HL-60 (cell line): ENCODE measurements around the gene SUPT4H1.

Experiments used
- DNase-seq, 2 experiments: peaks; one replicate each; pipeline ENCODE4 v3.0.0-alpha.2; 2010 to 2020; ENCODE audit warnings: low read depth in 1 of 2, low spot score in 1 of 2
- H3K27ac ChIP-seq: fragments of 250-450 bp; sonication (Bioruptor Pico); replicated peaks from 2 replicates; pipeline ENCODE4 v1.5.1; 2020; ENCODE audit warnings: mild to moderate bottlenecking, moderate library complexity
- H3K27me3 ChIP-seq: fragments of 250-450 bp; sonication (Bioruptor Pico); 2 replicates; pipeline ENCODE4 v1.5.1; 2021; ENCODE audit warnings: mild to moderate bottlenecking, moderate library complexity; ENCODE audit not compliant: insufficient read depth, poor library complexity, severe bottlenecking
- H3K4me3 ChIP-seq: replicated peaks from 2 replicates; pipeline ENCODE4 v1.5.1; 2011; ENCODE audit warnings: mild to moderate bottlenecking, control low read depth, low read length; ENCODE audit not compliant: insufficient read depth
- GABPA ChIP-seq: IDR thresholded peaks from 2 replicates; pipeline ENCODE4 v1.6.1; 2012; ENCODE audit warnings: low read depth
- POLR2AphosphoS5 ChIP-seq: IDR thresholded peaks from 2 replicates; pipeline ENCODE4 v1.6.1; 2012; ENCODE audit warnings: low read depth
- SPI1 ChIP-seq: IDR thresholded peaks from 2 replicates; pipeline ENCODE4 v1.6.1; 2012; ENCODE audit warnings: low read depth, mild to moderate bottlenecking, borderline replicate concordance
- long read RNA-seq: library from polyadenylated mRNA; unstranded; transcript quantifications from one replicate; pipeline ENCODE4 v2.0.0, GENCODE V29; 2020
- TF ChIP-seq, protein P1 (sequence below): IDR thresholded peaks from 2 replicates; pipeline ENCODE4 v1.6.1; 2012; ENCODE audit warnings: low read depth; ENCODE audit not compliant: insufficient replicate concordance
- TF ChIP-seq, protein P2 (sequence below): IDR thresholded peaks from one replicate; pipeline ENCODE4 v1.5.1; 2011; ENCODE audit warnings: low read length, control low read depth, inconsistent platforms; ENCODE audit not compliant: insufficient read depth

SUPT4H1 gene
- long read RNA-seq, transcript SUPT4H1-202 (5 exons, 1,643 nt), result minor isoform, 21 of 120 reads
- long read RNA-seq, transcript SUPT4H1-201 (5 exons, 1,489 nt), result major isoform, 89 of 120 reads
- long read RNA-seq, partial matches to known transcripts, result 0 of 120 reads
- long read RNA-seq, other reads (novel, unspliced or antisense), result 5 of 120 reads

DNA sequence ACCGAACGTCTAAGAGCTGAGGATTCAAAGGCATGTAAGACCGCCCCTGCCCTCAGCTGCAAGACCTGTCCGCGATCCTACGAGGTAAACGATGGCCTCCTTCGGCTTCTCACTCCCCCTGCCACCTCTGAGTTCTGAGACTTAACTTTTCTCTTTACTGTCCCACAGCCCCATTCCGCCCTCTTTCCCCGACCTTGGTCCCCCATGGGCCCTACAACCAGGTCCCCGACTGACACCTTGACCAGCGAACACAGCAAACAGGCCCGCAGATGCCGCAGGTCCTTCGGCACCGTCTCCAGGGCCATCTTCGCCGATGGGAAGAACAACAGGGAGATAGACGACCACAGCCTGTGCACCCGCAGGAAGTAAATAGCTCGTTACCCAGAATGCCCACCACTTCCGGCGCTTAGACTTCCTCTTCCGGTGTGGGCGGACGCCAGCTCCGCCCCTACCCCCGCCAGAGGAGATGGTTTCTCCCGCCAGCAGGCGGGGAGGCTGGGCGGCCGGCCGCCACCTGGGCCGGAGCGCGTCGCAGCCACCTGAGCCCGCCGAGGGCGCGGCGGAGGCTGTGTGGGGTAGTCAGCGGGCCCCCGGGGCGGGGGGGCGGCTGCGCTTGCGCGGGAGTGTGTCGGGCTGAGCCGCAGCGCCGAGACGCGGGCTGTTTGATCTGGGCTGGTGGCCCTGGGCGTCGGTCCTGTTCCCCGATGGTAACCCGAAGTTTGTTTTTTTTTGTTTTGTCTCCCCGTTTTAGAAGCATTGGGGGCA, at the start of gene SUPT4H1:
Gene SUPT4H1, minus strand, starts transcription at position 371 of the 765 bp plus-strand sequence. Its CDS starts 66 bp downstream, at position 305.
- DNase-seq, result peak; percentile 92 to 95
- peak within 1 kb of the TSS; percentile 92 for H3K27ac ChIP-seq
- H3K27me3 ChIP-seq, result no peaks in the 10 kb centered on the region
- peak within 1 kb of the TSS; percentile 77 for H3K4me3 ChIP-seq
- peak; percentile 97 for TF ChIP-seq GABPA
- TF ChIP-seq, protein P1, sequence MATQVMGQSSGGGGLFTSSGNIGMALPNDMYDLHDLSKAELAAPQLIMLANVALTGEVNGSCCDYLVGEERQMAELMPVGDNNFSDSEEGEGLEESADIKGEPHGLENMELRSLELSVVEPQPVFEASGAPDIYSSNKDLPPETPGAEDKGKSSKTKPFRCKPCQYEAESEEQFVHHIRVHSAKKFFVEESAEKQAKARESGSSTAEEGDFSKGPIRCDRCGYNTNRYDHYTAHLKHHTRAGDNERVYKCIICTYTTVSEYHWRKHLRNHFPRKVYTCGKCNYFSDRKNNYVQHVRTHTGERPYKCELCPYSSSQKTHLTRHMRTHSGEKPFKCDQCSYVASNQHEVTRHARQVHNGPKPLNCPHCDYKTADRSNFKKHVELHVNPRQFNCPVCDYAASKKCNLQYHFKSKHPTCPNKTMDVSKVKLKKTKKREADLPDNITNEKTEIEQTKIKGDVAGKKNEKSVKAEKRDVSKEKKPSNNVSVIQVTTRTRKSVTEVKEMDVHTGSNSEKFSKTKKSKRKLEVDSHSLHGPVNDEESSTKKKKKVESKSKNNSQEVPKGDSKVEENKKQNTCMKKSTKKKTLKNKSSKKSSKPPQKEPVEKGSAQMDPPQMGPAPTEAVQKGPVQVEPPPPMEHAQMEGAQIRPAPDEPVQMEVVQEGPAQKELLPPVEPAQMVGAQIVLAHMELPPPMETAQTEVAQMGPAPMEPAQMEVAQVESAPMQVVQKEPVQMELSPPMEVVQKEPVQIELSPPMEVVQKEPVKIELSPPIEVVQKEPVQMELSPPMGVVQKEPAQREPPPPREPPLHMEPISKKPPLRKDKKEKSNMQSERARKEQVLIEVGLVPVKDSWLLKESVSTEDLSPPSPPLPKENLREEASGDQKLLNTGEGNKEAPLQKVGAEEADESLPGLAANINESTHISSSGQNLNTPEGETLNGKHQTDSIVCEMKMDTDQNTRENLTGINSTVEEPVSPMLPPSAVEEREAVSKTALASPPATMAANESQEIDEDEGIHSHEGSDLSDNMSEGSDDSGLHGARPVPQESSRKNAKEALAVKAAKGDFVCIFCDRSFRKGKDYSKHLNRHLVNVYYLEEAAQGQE, result peak; percentile 59
- peak; percentile 88 for TF ChIP-seq SPI1
- peak; percentile 92 for TF ChIP-seq POLR2AphosphoS5
- TF ChIP-seq, protein P2, sequence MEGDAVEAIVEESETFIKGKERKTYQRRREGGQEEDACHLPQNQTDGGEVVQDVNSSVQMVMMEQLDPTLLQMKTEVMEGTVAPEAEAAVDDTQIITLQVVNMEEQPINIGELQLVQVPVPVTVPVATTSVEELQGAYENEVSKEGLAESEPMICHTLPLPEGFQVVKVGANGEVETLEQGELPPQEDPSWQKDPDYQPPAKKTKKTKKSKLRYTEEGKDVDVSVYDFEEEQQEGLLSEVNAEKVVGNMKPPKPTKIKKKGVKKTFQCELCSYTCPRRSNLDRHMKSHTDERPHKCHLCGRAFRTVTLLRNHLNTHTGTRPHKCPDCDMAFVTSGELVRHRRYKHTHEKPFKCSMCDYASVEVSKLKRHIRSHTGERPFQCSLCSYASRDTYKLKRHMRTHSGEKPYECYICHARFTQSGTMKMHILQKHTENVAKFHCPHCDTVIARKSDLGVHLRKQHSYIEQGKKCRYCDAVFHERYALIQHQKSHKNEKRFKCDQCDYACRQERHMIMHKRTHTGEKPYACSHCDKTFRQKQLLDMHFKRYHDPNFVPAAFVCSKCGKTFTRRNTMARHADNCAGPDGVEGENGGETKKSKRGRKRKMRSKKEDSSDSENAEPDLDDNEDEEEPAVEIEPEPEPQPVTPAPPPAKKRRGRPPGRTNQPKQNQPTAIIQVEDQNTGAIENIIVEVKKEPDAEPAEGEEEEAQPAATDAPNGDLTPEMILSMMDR, result no peak

DNA sequence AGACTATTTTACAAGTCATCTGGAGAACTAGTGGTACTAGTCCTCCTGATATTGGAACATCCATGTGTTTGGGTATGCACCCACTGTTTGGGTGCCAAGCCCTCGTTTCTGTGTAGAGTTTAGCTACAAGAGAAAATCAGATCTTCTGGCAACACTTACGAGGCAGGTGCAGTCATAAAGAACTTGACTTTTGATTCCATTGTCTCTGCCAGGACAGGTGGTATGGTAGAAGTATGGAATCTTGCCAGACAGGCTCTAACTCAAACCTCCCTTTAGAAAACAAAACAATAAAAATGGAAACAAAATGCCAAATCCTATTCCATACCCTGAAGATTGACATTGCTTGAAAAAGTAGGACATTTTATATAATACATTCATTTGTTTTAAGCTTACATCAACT, 49.3 kb upstream of the SUPT4H1 start:
- Histone ChIP-seq H3K27me3 (peaks cover 16% of the 10 kb centered on the region), H3K27ac (no peak overlapping the region)

DNA sequence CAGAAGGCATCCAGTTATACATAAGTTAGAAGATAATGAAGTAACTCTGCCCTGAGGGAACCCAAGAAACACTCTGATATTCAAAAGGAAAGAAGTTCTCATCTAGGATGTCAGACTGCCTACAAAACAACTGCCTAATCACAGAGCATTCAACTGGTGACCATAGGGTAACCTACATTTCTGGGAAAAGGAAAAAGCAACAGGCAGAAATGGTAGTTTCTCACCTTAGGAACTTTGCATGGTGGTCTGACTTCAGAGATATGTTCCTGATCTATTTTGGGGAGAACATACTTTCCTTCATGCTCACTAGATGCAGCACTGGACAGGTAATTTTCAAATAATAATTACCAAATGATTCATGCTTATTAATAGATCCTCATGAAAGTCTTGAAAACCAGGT, 48.8 kb upstream of the SUPT4H1 start:
- DNase-seq, result no peak
- no peak for TF ChIP-seq GABPA
- TF ChIP-seq, protein P2, result no peak
- TF ChIP-seq SPI1, result no peak
- TF ChIP-seq, protein P1, result no peak
- TF ChIP-seq POLR2AphosphoS5, result no peak
- Histone ChIP-seq H3K4me3 (no peak overlapping the region), H3K27me3 (peaks cover 16% of the 10 kb centered on the region), H3K27ac (no peak overlapping the region)

More for the DNA sequence above, 49.3 kb upstream of the SUPT4H1 start:
- DNase-seq, result no peak
- TF ChIP-seq SPI1 (no peak), POLR2AphosphoS5 (no peak), GABPA (no peak)
- TF ChIP-seq, protein P1, result no peak
- TF ChIP-seq, protein P2, result no peak
- H3K4me3 ChIP-seq, result no peak overlapping the region
